ENCODE measurements around the gene C1orf159.

Gene C1orf159

GRCh38 chr1:1132042-1132950, 16.4 kb upstream of the C1orf159 start:
- peaks cover 2% of the 10 kb centered on the region for H3K4me1 Mint-ChIP-seq (ENCODE audit: low read depth)
- intact Hi-C loops (cut with micrococcal nuclease): no loop called here

GRCh38 chr1:1130206-1131120, 14.6 kb upstream of the C1orf159 start:
- no peaks in the 10 kb centered on the region for H3K36me3 Mint-ChIP-seq (ENCODE audit: low read depth)
- H3K4me3 Mint-ChIP-seq: no peak overlapping the region
- no peak overlapping the region for H3K27ac Mint-ChIP-seq
- H3K27me3 Mint-ChIP-seq: peaks cover 10% of the 10 kb centered on the region
- intact Hi-C loops (cut with micrococcal nuclease): no loop called here
- no peaks in the 10 kb centered on the region for H3K4me1 Mint-ChIP-seq (ENCODE audit: low read depth)
- no peaks in the 10 kb centered on the region for H3K9me3 Mint-ChIP-seq

More at GRCh38 chr1:1132042-1132950, 16.4 kb upstream of the C1orf159 start:
- Mint-ChIP-seq H3K4me3 (no peak overlapping the region), H3K27me3 (peaks cover 24% of the 10 kb centered on the region), H3K9me3 (no peaks in the 10 kb centered on the region), H3K27ac (no peak overlapping the region), H3K36me3 (ENCODE audit: low read depth) (no peaks in the 10 kb centered on the region)

- no peaks in the 10 kb centered on the region for H3K36me3 Mint-ChIP-seq (ENCODE audit: low read depth)
- H3K9me3 Mint-ChIP-seq: no peaks in the 10 kb centered on the region
- no peak overlapping the region for H3K4me3 Mint-ChIP-seq
- no peaks in the 10 kb centered on the region for H3K4me1 Mint-ChIP-seq (ENCODE audit: low read depth)
- intact Hi-C loops (cut with micrococcal nuclease): no loop called here
- H3K27ac Mint-ChIP-seq: no peak overlapping the region
- peaks cover 10% of the 10 kb centered on the region for H3K27me3 Mint-ChIP-seq
Observed at GRCh38 chr1:1129381-1129821, 13.5 kb upstream of the C1orf159 start.

GRCh38 chr1:1128454-1129139, 12.7 kb upstream of the C1orf159 start:
- H3K27ac Mint-ChIP-seq: no peak overlapping the region
- no peak overlapping the region for H3K4me3 Mint-ChIP-seq
- H3K27me3 Mint-ChIP-seq: peaks cover 16% of the 10 kb centered on the region
- intact Hi-C loops (cut with micrococcal nuclease): no loop called here
- H3K36me3 Mint-ChIP-seq (ENCODE audit: low read depth): no peaks in the 10 kb centered on the region
- H3K9me3 Mint-ChIP-seq: peaks cover 7% of the 10 kb centered on the region
- H3K4me1 Mint-ChIP-seq (ENCODE audit: low read depth): peaks cover 5% of the 10 kb centered on the region

- H3K27me3 Mint-ChIP-seq: peaks cover 21% of the 10 kb centered on the region
- H3K9me3 Mint-ChIP-seq: peaks cover 7% of the 10 kb centered on the region
- no peaks in the 10 kb centered on the region for H3K36me3 Mint-ChIP-seq (ENCODE audit: low read depth)
- peaks cover 5% of the 10 kb centered on the region for H3K4me1 Mint-ChIP-seq (ENCODE audit: low read depth)
- no peak overlapping the region for H3K4me3 Mint-ChIP-seq
- H3K27ac Mint-ChIP-seq: no peak overlapping the region
- intact Hi-C loops (cut with micrococcal nuclease): no loop called here
Observed at GRCh38 chr1:1127551-1128451, 11.9 kb upstream of the C1orf159 start.

- Mint-ChIP-seq H3K4me3 (no peak overlapping the region), H3K27ac (no peak overlapping the region), H3K9me3 (peaks cover 7% of the 10 kb centered on the region), H3K36me3 (ENCODE audit: low read depth) (no peaks in the 10 kb centered on the region), H3K4me1 (ENCODE audit: low read depth) (peaks cover 11% of the 10 kb centered on the region), H3K27me3 (peaks cover 26% of the 10 kb centered on the region)
- intact Hi-C loops (cut with micrococcal nuclease): no loop called here
Observed at GRCh38 chr1:1125945-1126344, 10.1 kb upstream of the C1orf159 start.

- Mint-ChIP-seq H3K4me1 (ENCODE audit: low read depth) (peaks cover 11% of the 10 kb centered on the region), H3K36me3 (ENCODE audit: low read depth) (no peaks in the 10 kb centered on the region), H3K9me3 (peaks cover 7% of the 10 kb centered on the region), H3K27me3 (peaks cover 33% of the 10 kb centered on the region), H3K4me3 (no peak overlapping the region), H3K27ac (no peak overlapping the region)
- intact Hi-C loops (cut with micrococcal nuclease): no loop called here
Observed at GRCh38 chr1:1124786-1125642, 9.1 kb upstream of the C1orf159 start.

GRCh38 chr1:1124508-1124785, 8.6 kb upstream of the C1orf159 start:
- Mint-ChIP-seq H3K4me1 (ENCODE audit: low read depth) (peaks cover 11% of the 10 kb centered on the region), H3K27me3 (peaks cover 39% of the 10 kb centered on the region), H3K4me3 (no peak overlapping the region), H3K9me3 (peaks cover 7% of the 10 kb centered on the region), H3K27ac (no peak overlapping the region), H3K36me3 (ENCODE audit: low read depth) (no peaks in the 10 kb centered on the region)
- intact Hi-C loops (cut with micrococcal nuclease): no loop called here

GRCh38 chr1:1123581-1124507, 8.0 kb upstream of the C1orf159 start:
- no peaks in the 10 kb centered on the region for H3K36me3 Mint-ChIP-seq (ENCODE audit: low read depth)
- H3K9me3 Mint-ChIP-seq: peaks cover 7% of the 10 kb centered on the region
- H3K27me3 Mint-ChIP-seq: peaks cover 43% of the 10 kb centered on the region
- H3K27ac Mint-ChIP-seq: no peak overlapping the region
- no peak overlapping the region for H3K4me3 Mint-ChIP-seq
- peaks cover 11% of the 10 kb centered on the region for H3K4me1 Mint-ChIP-seq (ENCODE audit: low read depth)
- intact Hi-C loops (cut with micrococcal nuclease): loop anchor here (2.0 kb wide), 1 partner anchor 91 kb away; no protein-coding TSS in a partner anchor

- Mint-ChIP-seq H3K4me3 (no peak overlapping the region), H3K27me3 (peaks cover 51% of the 10 kb centered on the region), H3K27ac (no peak overlapping the region), H3K36me3 (ENCODE audit: low read depth) (no peaks in the 10 kb centered on the region), H3K4me1 (ENCODE audit: low read depth) (peaks cover 11% of the 10 kb centered on the region), H3K9me3 (peaks cover 7% of the 10 kb centered on the region)
- intact Hi-C loops (cut with micrococcal nuclease): loop anchor here (1.0 to 2.0 kb wide), 2 partner anchors 90 to 127 kb away; no protein-coding TSS in a partner anchor
Observed at GRCh38 chr1:1122981-1123480, 7.1 kb upstream of the C1orf159 start.

GRCh38 chr1:1122078-1122811, 6.4 kb upstream of the C1orf159 start:
- Mint-ChIP-seq H3K4me1 (ENCODE audit: low read depth) (peaks cover 17% of the 10 kb centered on the region), H3K27ac (no peak overlapping the region), H3K4me3 (peak overlapping the region; percentile 26), H3K27me3 (peaks cover 59% of the 10 kb centered on the region), H3K9me3 (peaks cover 7% of the 10 kb centered on the region), H3K36me3 (ENCODE audit: low read depth) (no peaks in the 10 kb centered on the region)
- intact Hi-C loops (cut with micrococcal nuclease): loop anchor here (1.0 to 2.0 kb wide), 2 partner anchors 89 to 128 kb away; no protein-coding TSS in a partner anchor
